NCI-H1694 treated with DMSO at 0.1 percent for 48 hours (cell line): ENCODE measurements around the gene DCAF11.
A peak's percentile ranks its signal among the peaks of the same experiment; 100 is the strongest.

Source experiments
- DNase-seq: peaks from one replicate; lab custom pipeline; 2025; lab: John Stamatoyannopoulos, UW

DCAF11 gene

GRCh38 chr14:24114532-24115421, at the start of gene DCAF11, which contains the start of gene NRL:
Gene DCAF11 (plus strand): TSS chr14:24114777. CDS start chr14:24115595, 818 bp downstream.
Gene NRL (minus strand): TSS chr14:24114949. CDS start chr14:24082848, 32,101 bp downstream.
- DNase-seq: peak; percentile 99

GRCh38 chr14:24064856-24065255, 49.7 kb upstream of the DCAF11 start:
- DNase-seq: no peak

GRCh38 chr14:24065408-24065807, 49.2 kb upstream of the DCAF11 start:
- DNase-seq: no peak

- DNase-seq: no peak
Observed at GRCh38 chr14:24066496-24067132, 48.0 kb upstream of the DCAF11 start.

GRCh38 chr14:24067133-24068082, 47.2 kb upstream of the DCAF11 start:
- no peak for DNase-seq

- DNase-seq: no peak
Observed at GRCh38 chr14:24068711-24069410, 45.7 kb upstream of the DCAF11 start.

GRCh38 chr14:24069411-24069735, 45.2 kb upstream of the DCAF11 start:
- DNase-seq: no peak

GRCh38 chr14:24070285-24071143, 44.1 kb upstream of the DCAF11 start:
- no peak for DNase-seq

- no peak for DNase-seq
Observed at GRCh38 chr14:24071144-24071697, 43.4 kb upstream of the DCAF11 start, which contains the start of gene CPNE6. Gene CPNE6 (plus strand): TSS chr14:24071562. CDS start chr14:24072937, 1,375 bp downstream.

GRCh38 chr14:24071836-24072430, 42.6 kb upstream of the DCAF11 start:
- no peak for DNase-seq

- no peak for DNase-seq
Observed at GRCh38 chr14:24072436-24072835, 42.1 kb upstream of the DCAF11 start.

- DNase-seq: no peak
Observed at GRCh38 chr14:24072881-24073877, 41.4 kb upstream of the DCAF11 start.

- DNase-seq: no peak
Observed at GRCh38 chr14:24074625-24075484, 39.7 kb upstream of the DCAF11 start.

- DNase-seq: no peak
Observed at GRCh38 chr14:24075485-24076301, 38.9 kb upstream of the DCAF11 start.

- no peak for DNase-seq
Observed at GRCh38 chr14:24076302-24076601, 38.3 kb upstream of the DCAF11 start.

- no peak for DNase-seq
Observed at GRCh38 chr14:24077086-24077485, 37.5 kb upstream of the DCAF11 start.

GRCh38 chr14:24078146-24078545, 36.4 kb upstream of the DCAF11 start:
- DNase-seq: no peak
